Natural killer cell (primary cell): ENCODE measurements around the gene ST8SIA5. TPM values are rescaled to one million over a fixed set of nuclear protein-coding genes. Genes with fewer than 3 reads are reported as not detected.

Experiments used
- ATAC-seq, 3 donors: fragments of 150-1000 bp in 2 of 3; fragments of 200-7000 bp in 1 of 3; cut with Tn5 transposase; 1 replicate in 1 of 3; 2 replicates in 2 of 3; pipeline ENCODE4 v1.10.0; 2021; ENCODE audit warnings: mild to moderate bottlenecking in 2 of 3, moderate library complexity in 2 of 3
- DNase-seq, 2 donors: peaks; one replicate each; pipeline versions ENCODE4 v3.0.0 to v3.0.0-alpha.2; 2013 to 2021; ENCODE audit warnings: mixed read lengths in 1 of 2
- H3K27ac ChIP-seq: one replicate; pipeline ENCODE4 v1.5.1; 2013; ENCODE audit warnings: mild to moderate bottlenecking, low read length
- H3K27me3 ChIP-seq: one replicate; pipeline ENCODE4 v1.6.1; 2013; ENCODE audit warnings: low read length; ENCODE audit not compliant: control insufficient read depth, insufficient read depth
- H3K36me3 ChIP-seq: one replicate; pipeline ENCODE4 v1.6.1; 2013; ENCODE audit warnings: low read length; ENCODE audit not compliant: control insufficient read depth, insufficient read depth
- H3K4me1 ChIP-seq: one replicate; pipeline ENCODE4 v1.6.1; 2013; ENCODE audit warnings: low read length; ENCODE audit not compliant: control insufficient read depth, insufficient read depth
- H3K4me3 ChIP-seq: one replicate; pipeline ENCODE4 v1.5.1; 2013; ENCODE audit warnings: low read length
- H3K9me3 ChIP-seq: one replicate; pipeline ENCODE4 v1.6.1; 2013; ENCODE audit warnings: low read length; ENCODE audit not compliant: control insufficient read depth, insufficient read depth
- H3K27ac Mint-ChIP-seq, 2 donors: one replicate each; pipeline ENCODE4 v1.8.0; 2022; ENCODE audit warnings: mild to moderate bottlenecking in 2 of 2, mixed read lengths in 2 of 2, moderate library complexity in 1 of 2
- H3K27me3 Mint-ChIP-seq, 2 donors: one replicate each; pipeline ENCODE4 v1.8.0; 2022; ENCODE audit warnings: low read depth in 2 of 2, mixed read lengths in 2 of 2
- H3K36me3 Mint-ChIP-seq: one replicate; pipeline ENCODE4 v1.8.0; 2022; ENCODE audit warnings: mixed read lengths
- H3K4me1 Mint-ChIP-seq, 2 donors: one replicate each; pipeline ENCODE4 v1.8.0; 2022; ENCODE audit warnings: mixed read lengths in 2 of 2
- H3K4me3 Mint-ChIP-seq: one replicate; pipeline ENCODE4 v1.8.0; 2022; ENCODE audit warnings: mild to moderate bottlenecking, moderate library complexity, mixed read lengths
- H3K9me3 Mint-ChIP-seq, 2 donors: one replicate each; pipeline ENCODE4 v1.8.0; 2022; ENCODE audit warnings: mixed read lengths in 2 of 2
- CTCF ChIP-seq: fragments of 200-600 bp; IDR thresholded peaks from one replicate; pipeline ENCODE4 v1.8.0; 2022; ENCODE audit warnings: antibody characterized with exemption
- WGBS: methylation state at CpG from one replicate; pipeline ENCODE4 v1.1.7; 2013; ENCODE audit warnings: missing lambda C conversion rate; ENCODE audit not compliant: insufficient coverage; 5-methylcytosine and 5-hydroxymethylcytosine counted together
- intact Hi-C: fragments of 100-400 bp; cut with micrococcal nuclease; formaldehyde crosslinking; loops from one replicate; pipeline ENCODE4 v1.14.2; 2022
- total RNA-seq, 4 donors: library from RNA; stranded (reverse); fragments of 120-200 nt in 1 of 4; gene quantifications; one replicate each; pipeline versions ENCODE4 v1.2.3 to v1.2.4, GENCODE V29; 2013 to 2022

ST8SIA5 gene
- total RNA-seq, 3 donors from 2014 or later (not counting 1 experiment from before 2014, with no cell fraction given): 0.23 TPM; not detected in 2

GRCh38 chr18:46789088-46789487 is 32.2 kb upstream of the ST8SIA5 start:
- intact Hi-C loops: no loop called here
- DNase-seq (no peak), ATAC-seq (no peak)
- H3K36me3 ChIP-seq: no peaks in the 10 kb centered on the region
- Mint-ChIP-seq H3K27ac (no peak overlapping the region), H3K9me3 (no peaks in the 10 kb centered on the region), H3K4me1 (no peaks in the 10 kb centered on the region), H3K4me3 (no peak overlapping the region), H3K27me3 (peaks cover 0 to 3% of the 10 kb centered on the region in 2 donors), H3K36me3 (no peaks in the 10 kb centered on the region)
- H3K4me3 ChIP-seq: no peak overlapping the region
- TF ChIP-seq CTCF: no peak
- H3K27me3 ChIP-seq: no peaks in the 10 kb centered on the region
- H3K27ac ChIP-seq: no peak overlapping the region
- no peaks in the 10 kb centered on the region for H3K9me3 ChIP-seq
- WGBS: 96% methylated on average over 4 of the region's 4 CpGs
- no peaks in the 10 kb centered on the region for H3K4me1 ChIP-seq

- DNase-seq: no peak
- no peak for TF ChIP-seq CTCF
- 79% methylated on average over 3 of the region's 3 CpGs for WGBS
- Histone ChIP-seq H3K9me3 (no peaks in the 10 kb centered on the region), H3K27me3 (no peaks in the 10 kb centered on the region), H3K27ac (no peak overlapping the region), H3K36me3 (no peaks in the 10 kb centered on the region), H3K4me1 (no peaks in the 10 kb centered on the region), H3K4me3 (no peak overlapping the region)
- no peaks in the 10 kb centered on the region for H3K4me1 Mint-ChIP-seq
- no peak overlapping the region for H3K4me3 Mint-ChIP-seq
- no peak overlapping the region for H3K27ac Mint-ChIP-seq
- no peaks in the 10 kb centered on the region for H3K36me3 Mint-ChIP-seq
- ATAC-seq: no peak
- intact Hi-C loops: no loop called here
- peaks cover 0 to 3% of the 10 kb centered on the region in 2 donors for H3K27me3 Mint-ChIP-seq
- no peaks in the 10 kb centered on the region for H3K9me3 Mint-ChIP-seq
These were observed 30.8 kb upstream of the ST8SIA5 start for GRCh38 chr18:46787674-46788073.

GRCh38 chr18:46772357-46772756 is 15.5 kb upstream of the ST8SIA5 start:
- no peak for TF ChIP-seq CTCF
- no peak for ATAC-seq
- intact Hi-C loops: no loop called here
- Mint-ChIP-seq H3K4me1 (peaks cover 0 to 8% of the 10 kb centered on the region in 2 donors), H3K9me3 (no peaks in the 10 kb centered on the region), H3K27me3 (peaks cover 0 to 5% of the 10 kb centered on the region in 2 donors), H3K36me3 (no peaks in the 10 kb centered on the region), H3K4me3 (no peak overlapping the region), H3K27ac (no peak overlapping the region)
- Histone ChIP-seq H3K4me3 (no peak overlapping the region), H3K27ac (no peak overlapping the region), H3K9me3 (no peaks in the 10 kb centered on the region), H3K36me3 (no peaks in the 10 kb centered on the region), H3K4me1 (no peaks in the 10 kb centered on the region), H3K27me3 (no peaks in the 10 kb centered on the region)
- 41% methylated on average over 5 of the region's 5 CpGs for WGBS
- no peak for DNase-seq

DNA sequence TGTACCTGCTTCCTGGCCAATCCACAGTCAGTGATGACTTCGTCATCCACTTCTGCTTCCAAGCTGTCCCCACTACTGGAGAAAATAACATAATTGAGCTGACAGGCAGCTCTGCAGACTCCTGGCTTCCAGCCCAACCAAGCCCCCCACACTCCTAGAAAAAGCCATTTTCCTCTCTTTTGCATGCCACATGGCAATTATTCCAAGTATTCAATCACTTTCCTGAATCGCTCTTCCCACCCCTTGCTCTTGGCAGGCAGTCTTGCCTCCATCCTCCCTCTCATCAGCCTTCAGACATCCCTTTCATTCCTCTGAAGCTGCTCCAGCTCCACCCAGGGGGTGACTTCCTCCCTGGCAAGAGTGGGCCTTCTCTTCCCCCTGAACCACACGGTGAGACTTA is 14.3 kb upstream of the ST8SIA5 start:
- no peak for TF ChIP-seq CTCF
- H3K9me3 ChIP-seq: no peaks in the 10 kb centered on the region
- H3K4me3 ChIP-seq: no peak overlapping the region
- peaks cover 0 to 8% of the 10 kb centered on the region in 2 donors for H3K4me1 Mint-ChIP-seq
- no peak overlapping the region for H3K27ac ChIP-seq
- no peak for DNase-seq
- no peaks in the 10 kb centered on the region for H3K9me3 Mint-ChIP-seq
- H3K27me3 ChIP-seq: no peaks in the 10 kb centered on the region
- H3K36me3 Mint-ChIP-seq: no peaks in the 10 kb centered on the region
- no peaks in the 10 kb centered on the region for H3K4me1 ChIP-seq
- no peak overlapping the region for H3K4me3 Mint-ChIP-seq
- H3K27ac Mint-ChIP-seq: no peak overlapping the region
- peaks cover 0 to 11% of the 10 kb centered on the region in 2 donors for H3K27me3 Mint-ChIP-seq
- intact Hi-C loops: no loop called here
- ATAC-seq: no peak
- 41% methylated on average over 3 of the region's 3 CpGs for WGBS
- H3K36me3 ChIP-seq: no peaks in the 10 kb centered on the region
